Activated CD4-positive, alpha-beta T cell treated with anti-CD3 and anti-CD28 coated beads, Interleukin-2, amount 10 ng/mL, durations not matched to agents 7 days and 5 days (primary cell): ENCODE results near the gene TVP23B. TPM values are rescaled to one million over a fixed set of nuclear protein-coding genes. Genes with fewer than 3 reads are reported as not detected.
"Not testable (repeated sequence)": the region's sequence is repeated elsewhere in the genome, so short reads cannot be mapped to it uniquely, and the experiment has no call there.

Source experiments
- CTCF ChIA-PET: fragments of 350-600 bp; sonication (Branson Sonifier 250); formaldehyde crosslinking; loops from one replicate; lab custom pipeline; 2021; ENCODE audit warnings: antibody characterized with exemption; lab: Charles Lee
- POLR2A ChIA-PET: fragments of 350-600 bp; sonication (Branson Sonifier 250); formaldehyde crosslinking; loops from one replicate; lab custom pipeline; 2021; ENCODE audit warnings: antibody characterized with exemption; lab: Charles Lee
- DNase-seq: peaks from one replicate; pipeline ENCODE4 v3.0.0-alpha.2; 2020
- H3K27ac Mint-ChIP-seq: one replicate; pipeline ENCODE4 v1.8.0; 2021; ENCODE audit warnings: mild to moderate bottlenecking, moderate library complexity, mixed read lengths
- H3K27me3 Mint-ChIP-seq: one replicate; pipeline ENCODE4 v1.8.0; 2021; ENCODE audit warnings: mixed read lengths
- H3K36me3 Mint-ChIP-seq: one replicate; pipeline ENCODE4 v1.8.0; 2021; ENCODE audit warnings: low read depth, mixed read lengths
- H3K4me1 Mint-ChIP-seq: one replicate; pipeline ENCODE4 v1.8.0; 2021; ENCODE audit warnings: mixed read lengths
- H3K4me3 Mint-ChIP-seq: one replicate; pipeline ENCODE4 v1.8.0; 2021; ENCODE audit warnings: mild to moderate bottlenecking, moderate library complexity, mixed read lengths
- H3K9me3 Mint-ChIP-seq: one replicate; pipeline ENCODE4 v1.8.0; 2021; ENCODE audit warnings: mixed read lengths
- total RNA-seq, 2 experiments: library from RNA; stranded (reverse); gene quantifications; one replicate each; pipeline ENCODE4 v1.2.3, GENCODE V29; 2021

TVP23B gene
- 10 to 100 TPM; 17.5 to 20.1 TPM for total RNA-seq

DNA sequence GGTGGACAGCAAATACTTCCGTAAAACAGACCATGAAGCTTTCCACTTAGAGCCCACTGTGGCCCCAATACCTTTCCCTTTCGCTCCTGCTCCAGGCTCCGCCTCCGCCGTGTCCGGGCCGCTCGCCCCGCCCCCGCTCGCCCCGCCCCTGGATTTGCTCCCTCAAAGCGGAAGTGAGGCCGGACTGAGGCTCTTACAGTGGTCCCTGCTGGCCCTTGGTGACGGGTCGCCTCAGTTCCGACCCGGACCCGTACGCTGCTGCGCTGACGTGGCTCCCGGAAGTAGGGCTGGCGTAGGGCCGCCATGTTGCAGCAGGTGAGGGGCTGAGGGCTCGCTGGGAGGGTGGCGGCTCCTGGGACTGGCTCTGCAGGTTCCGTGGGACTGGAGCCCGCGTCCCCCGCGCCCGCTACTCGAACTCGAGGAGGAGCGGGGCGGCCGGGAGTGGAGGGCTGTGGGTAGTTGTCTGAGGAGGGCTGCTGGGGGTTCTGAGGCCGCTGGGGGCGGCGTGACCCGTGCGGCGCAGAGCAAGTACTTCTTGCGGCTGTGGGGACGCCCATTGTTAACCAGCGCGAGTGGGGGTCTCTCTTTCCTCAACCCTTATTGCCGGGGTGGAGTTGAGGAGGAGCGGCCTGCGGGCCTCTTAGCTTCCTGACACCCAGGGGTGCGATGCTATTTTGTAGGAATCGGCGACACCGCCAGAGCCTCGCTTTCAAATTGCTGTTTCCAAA is at the start of gene TVP23B:
TVP23B (plus strand) TSS at position 193 of the 728 bp plus-strand sequence; CDS start at position 304, 111 bp downstream.
- POLR2A ChIA-PET, H3K36me3 Mint-ChIP-seq, H3K9me3 Mint-ChIP-seq, H3K27me3 Mint-ChIP-seq, CTCF ChIA-PET: not testable (repeated sequence)
- peak within 1 kb of the TSS; percentile 85 for H3K4me3 Mint-ChIP-seq
- peak; percentile 97 for DNase-seq
- peaks cover 21% of the 10 kb centered on the region for H3K4me1 Mint-ChIP-seq
- H3K27ac Mint-ChIP-seq: peak within 1 kb of the TSS; percentile 94

DNA sequence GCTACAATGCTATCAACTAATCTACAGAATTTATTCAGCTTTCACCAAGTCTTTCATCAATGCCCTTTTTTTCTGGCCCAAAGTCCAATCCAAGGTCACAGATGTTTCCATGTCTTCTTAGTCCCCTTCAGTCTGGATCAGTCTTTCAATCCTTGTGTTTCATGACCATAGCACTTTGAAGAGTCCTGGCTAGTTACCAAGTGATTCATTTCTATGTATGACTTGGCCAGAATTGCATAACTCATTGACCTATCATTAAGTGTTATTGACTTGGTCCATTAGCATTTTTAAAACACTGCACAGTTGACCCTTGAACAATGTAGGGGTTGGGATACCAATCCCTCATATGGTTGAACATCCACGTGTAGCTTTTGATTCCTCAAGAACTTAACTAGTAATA is 48.5 kb upstream of the TVP23B start:
- H3K27ac Mint-ChIP-seq, H3K4me3 Mint-ChIP-seq, DNase-seq, H3K4me1 Mint-ChIP-seq, POLR2A ChIA-PET, H3K27me3 Mint-ChIP-seq, H3K9me3 Mint-ChIP-seq, CTCF ChIA-PET, H3K36me3 Mint-ChIP-seq: not testable (repeated sequence)

DNA sequence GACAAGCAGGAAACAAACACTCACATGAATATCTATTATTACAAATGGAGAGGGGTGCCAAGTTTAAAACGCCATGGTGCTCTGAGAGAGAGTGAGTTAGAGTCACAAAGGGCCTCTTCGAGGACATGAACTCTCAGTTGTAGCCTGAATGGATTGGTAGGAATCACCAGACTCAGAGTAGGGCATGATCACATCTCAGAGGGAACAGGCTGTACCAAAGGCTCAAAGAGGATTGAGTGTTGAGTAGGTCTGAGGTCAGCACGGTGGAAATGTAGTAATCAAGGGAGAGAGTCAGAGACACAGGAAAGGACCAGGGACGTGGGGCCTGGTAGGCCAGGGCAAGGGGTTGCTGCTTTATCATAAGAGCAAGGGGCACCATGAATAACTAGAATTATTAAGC is 47.6 kb upstream of the TVP23B start:
- H3K4me3 Mint-ChIP-seq, CTCF ChIA-PET, POLR2A ChIA-PET, H3K27ac Mint-ChIP-seq, H3K9me3 Mint-ChIP-seq, DNase-seq, H3K27me3 Mint-ChIP-seq, H3K36me3 Mint-ChIP-seq, H3K4me1 Mint-ChIP-seq: not testable (repeated sequence)

DNA sequence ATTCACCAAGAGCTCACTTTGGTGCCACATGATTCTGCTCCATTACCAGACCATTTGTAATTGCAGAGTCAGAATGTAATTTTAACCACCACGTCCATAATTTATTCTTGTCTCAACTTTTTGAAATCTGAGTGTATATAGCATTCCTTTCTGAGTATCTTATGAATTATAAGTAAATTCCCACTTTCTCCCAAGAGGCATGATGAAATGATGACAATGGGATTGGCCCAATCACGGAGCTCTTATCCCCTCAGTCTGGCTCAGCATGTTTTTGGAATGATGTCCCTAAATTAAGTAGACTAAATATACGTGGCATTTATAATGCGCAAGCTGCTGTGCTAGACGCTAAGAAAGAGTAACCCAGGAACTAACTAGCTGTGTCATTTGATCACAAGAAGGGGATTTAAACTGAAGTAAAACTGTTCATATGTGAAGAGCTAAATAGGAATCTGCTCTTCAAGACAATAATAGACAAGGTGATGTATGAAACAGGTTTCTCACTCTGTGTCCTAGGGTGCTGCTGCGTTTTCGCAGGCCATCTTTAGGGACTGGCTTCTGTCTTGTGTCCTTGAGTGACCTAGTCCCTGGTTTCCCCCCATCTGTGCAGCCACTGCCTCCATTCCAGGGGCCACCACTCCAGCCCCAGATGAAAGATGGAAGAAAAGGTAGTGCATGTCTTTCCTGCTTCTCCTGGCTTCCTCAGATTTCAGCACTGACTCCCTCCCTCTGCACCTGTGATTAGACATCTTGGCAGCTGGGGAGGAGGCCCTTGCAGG is 41.2 kb upstream of the TVP23B start:
- DNase-seq, H3K36me3 Mint-ChIP-seq, H3K9me3 Mint-ChIP-seq, H3K4me1 Mint-ChIP-seq, CTCF ChIA-PET, H3K27ac Mint-ChIP-seq, H3K27me3 Mint-ChIP-seq, H3K4me3 Mint-ChIP-seq, POLR2A ChIA-PET: not testable (repeated sequence)

DNA sequence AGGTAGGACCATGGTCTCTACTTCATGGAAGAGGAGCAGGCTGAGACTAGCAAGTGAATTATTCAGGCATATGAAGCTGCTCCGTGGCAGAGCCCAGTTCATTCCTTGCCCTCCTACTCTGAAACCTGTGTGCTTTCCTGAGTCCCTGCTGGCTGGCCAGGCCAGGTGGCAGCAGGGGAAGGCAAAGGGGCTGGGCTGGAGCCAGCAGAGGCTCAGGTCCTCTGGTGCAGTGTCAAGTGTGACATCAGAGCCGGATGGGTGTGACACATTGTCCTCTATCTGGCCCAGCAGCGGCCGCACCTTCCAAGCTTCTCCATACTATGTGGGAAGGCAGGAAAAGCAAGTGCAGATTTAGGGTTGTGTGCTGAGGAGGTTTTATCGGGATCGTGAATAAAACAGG is 39.8 kb upstream of the TVP23B start:
- POLR2A ChIA-PET, H3K9me3 Mint-ChIP-seq, H3K27me3 Mint-ChIP-seq: not testable (repeated sequence)

DNA sequence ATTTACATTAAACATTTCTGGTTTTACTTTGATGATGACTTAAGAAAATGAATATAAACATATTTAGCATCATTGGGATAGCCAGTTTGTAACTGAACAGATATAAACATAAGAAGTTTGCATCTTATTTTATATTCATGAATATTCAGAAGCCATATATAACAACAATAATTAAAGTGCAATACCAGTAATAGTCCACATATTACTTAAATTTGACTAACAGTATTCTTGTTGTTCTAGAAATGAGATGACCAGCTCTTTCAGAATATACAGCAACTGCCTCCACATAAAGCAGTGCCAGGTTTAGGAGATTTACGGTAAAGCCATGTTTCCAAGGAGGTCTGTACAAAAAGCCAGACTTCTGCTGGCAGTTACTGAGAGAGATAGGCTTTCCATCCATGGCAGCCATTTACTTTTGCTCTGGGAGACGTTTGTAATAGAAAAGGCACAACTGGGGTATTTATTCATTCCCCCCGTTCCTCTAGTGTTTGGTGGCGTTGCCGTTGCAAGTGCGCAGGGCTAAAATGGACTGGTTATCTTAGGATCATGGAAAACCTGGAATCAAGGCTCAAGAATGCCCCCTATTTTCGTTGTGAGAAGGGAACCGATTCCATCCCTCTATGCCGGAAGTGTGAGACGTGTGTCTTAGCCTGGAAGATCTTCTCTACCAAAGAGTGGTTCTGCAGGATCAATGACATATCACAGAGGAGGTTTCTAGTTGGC is 37.1 kb upstream of the TVP23B start, which contains the start of gene FBXW10:
FBXW10 (plus strand) TSS at position 356 of the 723 bp plus-strand sequence; CDS start at position 547, 191 bp downstream.
- POLR2A ChIA-PET, H3K27ac Mint-ChIP-seq, H3K4me1 Mint-ChIP-seq, H3K4me3 Mint-ChIP-seq, H3K36me3 Mint-ChIP-seq, DNase-seq, CTCF ChIA-PET, H3K9me3 Mint-ChIP-seq, H3K27me3 Mint-ChIP-seq: not testable (repeated sequence)

More for the DNA sequence above, 39.8 kb upstream of the TVP23B start:
- H3K4me3 Mint-ChIP-seq, DNase-seq, H3K36me3 Mint-ChIP-seq, H3K27ac Mint-ChIP-seq, H3K4me1 Mint-ChIP-seq, CTCF ChIA-PET: not testable (repeated sequence)

DNA sequence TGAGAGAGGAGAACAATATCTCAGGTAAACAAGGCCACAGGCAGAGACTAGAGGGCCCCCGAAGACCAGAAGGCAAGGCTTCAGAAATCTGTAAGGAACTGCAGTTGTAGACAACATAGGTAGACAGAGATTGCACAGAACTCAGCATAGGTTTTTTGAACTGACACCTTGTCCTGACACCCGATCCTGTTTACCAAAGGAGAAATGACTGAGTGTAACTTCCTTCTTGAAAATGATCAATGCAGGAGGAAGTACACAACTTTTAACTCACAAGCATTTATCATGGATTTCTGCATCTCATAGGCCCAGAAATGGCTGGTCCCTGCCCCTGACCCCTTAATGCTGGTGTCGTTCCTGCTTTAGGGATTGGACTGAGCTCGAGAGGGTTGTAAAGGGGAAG is 36.3 kb upstream of the TVP23B start:
- not testable (repeated sequence) for H3K4me1 Mint-ChIP-seq, H3K4me3 Mint-ChIP-seq

DNA sequence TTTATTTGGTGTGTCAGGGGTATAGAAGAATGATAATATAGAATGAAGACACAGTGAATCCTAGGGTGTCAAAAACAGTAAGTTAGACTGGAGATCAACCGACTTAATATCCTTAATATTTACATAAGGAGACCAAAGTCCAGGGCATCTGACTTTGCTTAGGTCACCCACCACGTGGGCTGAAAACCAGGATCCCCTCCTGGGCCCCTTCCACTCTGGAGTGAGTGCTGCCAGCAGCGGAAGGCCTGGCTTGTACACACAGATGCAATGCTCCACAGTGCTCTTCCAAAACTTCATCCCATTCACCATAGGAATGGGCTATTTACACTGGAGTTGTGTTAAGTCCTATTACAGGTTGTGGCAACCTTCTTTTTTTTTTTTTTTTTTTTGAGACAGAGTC is 34.4 kb upstream of the TVP23B start:
- H3K36me3 Mint-ChIP-seq, H3K27me3 Mint-ChIP-seq, H3K9me3 Mint-ChIP-seq, CTCF ChIA-PET, H3K4me3 Mint-ChIP-seq, DNase-seq, H3K4me1 Mint-ChIP-seq, POLR2A ChIA-PET, H3K27ac Mint-ChIP-seq: not testable (repeated sequence)

More for the DNA sequence above, 36.3 kb upstream of the TVP23B start:
- H3K27ac Mint-ChIP-seq, POLR2A ChIA-PET, CTCF ChIA-PET, H3K27me3 Mint-ChIP-seq, DNase-seq, H3K36me3 Mint-ChIP-seq, H3K9me3 Mint-ChIP-seq: not testable (repeated sequence)

DNA sequence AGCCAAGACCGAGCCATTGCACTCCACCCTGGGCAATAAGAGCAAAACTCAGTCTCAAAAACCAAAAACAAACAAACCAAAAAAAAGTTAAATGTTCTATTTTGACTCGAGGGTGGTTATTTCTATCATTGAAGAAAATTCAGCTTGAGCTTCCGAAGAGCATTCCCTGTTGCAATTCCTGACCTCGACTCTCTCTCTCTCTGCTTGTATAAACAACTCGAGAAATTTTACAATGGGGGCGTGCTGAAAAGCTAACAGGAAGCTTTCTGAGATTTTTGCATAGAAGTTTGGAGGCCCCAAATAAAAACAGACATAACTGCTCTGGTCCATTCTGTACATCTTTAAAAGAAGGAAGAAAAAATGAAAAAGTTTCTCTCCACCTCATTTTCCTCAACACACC is 33.5 kb upstream of the TVP23B start:
- H3K36me3 Mint-ChIP-seq, POLR2A ChIA-PET, H3K4me3 Mint-ChIP-seq, H3K27ac Mint-ChIP-seq, H3K4me1 Mint-ChIP-seq, DNase-seq, H3K27me3 Mint-ChIP-seq, H3K9me3 Mint-ChIP-seq, CTCF ChIA-PET: not testable (repeated sequence)

DNA sequence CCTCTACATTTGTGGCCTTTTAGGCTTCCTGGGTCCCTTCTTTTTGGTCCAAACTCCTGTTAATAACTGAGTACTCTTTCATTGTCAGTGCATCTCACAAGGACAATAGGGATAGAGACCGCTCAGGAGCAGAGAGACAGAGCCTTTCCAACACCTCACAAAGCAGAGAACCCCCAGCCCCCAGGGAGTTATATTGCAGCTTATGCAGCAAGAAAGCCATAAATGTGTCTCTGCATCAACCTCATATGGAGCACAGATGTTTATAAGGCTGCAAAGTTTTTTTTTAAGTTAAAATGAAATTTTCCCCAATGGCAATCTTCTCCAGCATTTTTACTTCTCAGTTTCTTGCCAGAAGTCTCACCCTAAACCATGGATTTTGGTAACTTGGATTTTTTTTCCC is 30.7 kb upstream of the TVP23B start:
- DNase-seq, H3K27me3 Mint-ChIP-seq, CTCF ChIA-PET, H3K27ac Mint-ChIP-seq, H3K4me3 Mint-ChIP-seq, POLR2A ChIA-PET, H3K4me1 Mint-ChIP-seq, H3K36me3 Mint-ChIP-seq, H3K9me3 Mint-ChIP-seq: not testable (repeated sequence)

DNA sequence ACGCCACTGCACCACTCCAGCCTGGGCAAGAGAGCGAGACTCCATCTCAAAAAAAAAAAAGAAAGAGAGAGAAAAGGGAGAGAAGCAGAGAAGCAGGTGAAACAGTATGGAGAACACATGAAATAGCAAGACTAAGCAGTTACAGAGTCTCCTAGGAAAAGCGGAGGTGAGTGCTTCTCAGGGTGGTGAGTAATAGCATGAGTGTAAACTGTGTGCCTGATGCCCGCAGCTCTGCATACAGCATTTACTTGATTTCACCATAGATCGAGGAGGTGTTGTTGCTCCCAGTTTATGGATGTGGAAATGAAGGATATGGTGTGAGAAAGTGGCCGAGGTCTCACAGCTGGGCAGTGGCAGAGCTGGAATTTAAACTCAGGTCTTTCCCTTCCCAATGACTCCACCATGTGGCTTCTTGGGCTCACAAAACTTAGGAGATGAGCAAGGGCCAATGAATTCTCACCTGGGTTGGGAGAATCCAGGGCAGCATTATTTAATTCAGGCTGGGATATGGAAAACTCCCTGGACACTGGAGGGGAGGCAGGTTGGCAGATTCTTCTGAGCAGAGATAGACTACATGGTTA is 27.1 kb upstream of the TVP23B start:
- H3K27ac Mint-ChIP-seq, H3K4me1 Mint-ChIP-seq, H3K9me3 Mint-ChIP-seq, H3K36me3 Mint-ChIP-seq, POLR2A ChIA-PET, H3K27me3 Mint-ChIP-seq, DNase-seq, CTCF ChIA-PET, H3K4me3 Mint-ChIP-seq: not testable (repeated sequence)

DNA sequence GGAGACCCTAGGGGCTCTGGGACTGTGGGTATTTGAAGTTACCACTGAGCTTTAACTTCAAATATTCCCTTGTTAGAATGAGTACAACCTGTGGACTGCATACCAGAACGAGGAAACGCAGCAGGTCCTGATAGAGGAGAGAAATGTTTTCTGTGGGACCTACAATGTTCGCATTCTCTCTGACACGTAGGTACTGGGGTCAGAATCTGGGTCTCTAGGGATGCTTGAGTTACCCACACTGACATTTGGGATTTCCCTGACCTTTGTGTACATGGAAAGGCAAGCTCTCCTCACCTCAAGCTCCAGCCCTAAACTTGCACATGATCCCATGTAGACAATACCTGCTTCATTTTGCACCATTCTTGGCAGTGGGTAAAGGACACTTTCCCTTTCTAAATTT is 25.0 kb upstream of the TVP23B start:
- CTCF ChIA-PET: interaction anchor here (0.6 kb wide), 1 partner anchor 130 kb away, joined by 3 read pairs; no protein-coding TSS in a partner anchor
- H3K36me3 Mint-ChIP-seq, POLR2A ChIA-PET, H3K4me3 Mint-ChIP-seq, H3K9me3 Mint-ChIP-seq, H3K27me3 Mint-ChIP-seq, DNase-seq, H3K27ac Mint-ChIP-seq, H3K4me1 Mint-ChIP-seq: not testable (repeated sequence)
